OCI-M2 (cell line): Measurements from ENCODE around the gene HTD2.

Experiments
- DNase-seq: peaks from one replicate; lab custom pipeline; 2025; ENCODE audit not compliant: unreplicated experiment; lab: John Stamatoyannopoulos, UW

HTD2 gene

GRCh38 chr3:58291671-58292338 is 14.5 kb upstream of the HTD2 start:
- DNase-seq: no peak

- no peak for DNase-seq
Observed at GRCh38 chr3:58292866-58293265, 13.5 kb upstream of the HTD2 start.

DNA sequence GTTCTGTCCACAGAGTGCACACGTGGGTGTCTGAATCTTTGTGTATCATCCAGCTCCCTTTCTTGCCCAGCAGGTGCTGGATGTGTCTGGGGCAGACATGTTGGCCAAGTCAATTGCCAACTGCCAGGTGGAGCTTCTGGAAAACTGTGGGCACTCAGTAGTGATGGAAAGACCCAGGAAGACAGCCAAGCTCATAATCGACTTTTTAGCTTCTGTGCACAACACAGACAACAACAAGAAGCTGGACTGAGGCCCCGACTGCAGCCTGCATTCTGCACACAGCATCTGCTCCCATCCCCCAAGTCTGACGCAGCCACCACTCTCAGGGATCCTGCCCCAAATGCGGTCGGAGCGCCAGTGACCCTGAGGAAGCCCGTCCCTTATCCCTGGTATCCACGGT is 12.8 kb upstream of the HTD2 start:
- DNase-seq: no peak

- no peak for DNase-seq
Observed at GRCh38 chr3:58296269-58296668, 10.1 kb upstream of the HTD2 start.

DNA sequence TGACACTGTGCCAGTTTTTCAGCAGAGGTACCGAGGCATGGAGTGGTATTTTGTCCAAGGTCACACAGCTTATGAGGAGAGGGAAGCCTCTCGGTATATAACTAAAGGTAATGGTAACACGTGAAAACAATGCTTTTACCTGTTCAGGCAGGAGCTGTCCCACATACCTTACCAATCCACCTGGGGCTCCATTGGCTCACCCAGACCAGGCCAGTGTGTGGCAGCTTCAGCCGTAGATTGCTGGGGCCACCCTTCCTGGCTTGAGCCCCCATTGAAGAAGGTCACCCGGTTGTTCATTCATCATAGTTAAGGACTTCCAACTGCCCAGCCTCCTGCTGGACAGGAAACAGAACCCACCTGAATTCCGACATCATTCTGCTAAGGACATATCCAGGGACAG is 9.5 kb upstream of the HTD2 start:
- no peak for DNase-seq

DNA sequence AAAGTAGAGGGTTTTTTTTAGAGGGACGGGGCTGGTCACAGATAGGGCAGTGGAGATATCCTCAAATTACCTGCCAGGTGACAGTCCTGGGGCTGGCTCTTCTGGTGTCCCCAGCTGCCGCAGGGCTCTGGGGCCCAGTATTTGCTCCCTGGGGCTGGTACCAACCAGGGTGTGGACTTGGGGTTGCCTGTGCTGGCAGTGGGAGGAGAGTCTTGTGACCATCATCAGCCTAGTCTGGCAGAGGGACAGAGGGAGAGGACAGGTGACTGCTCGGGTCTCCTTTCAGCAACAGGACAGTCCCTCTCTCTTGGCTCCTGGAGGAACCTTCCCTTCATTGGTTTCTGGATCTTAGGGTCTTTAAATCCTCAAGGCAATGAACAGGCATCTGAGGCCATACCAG is 8.1 kb upstream of the HTD2 start:
- no peak for DNase-seq

DNA sequence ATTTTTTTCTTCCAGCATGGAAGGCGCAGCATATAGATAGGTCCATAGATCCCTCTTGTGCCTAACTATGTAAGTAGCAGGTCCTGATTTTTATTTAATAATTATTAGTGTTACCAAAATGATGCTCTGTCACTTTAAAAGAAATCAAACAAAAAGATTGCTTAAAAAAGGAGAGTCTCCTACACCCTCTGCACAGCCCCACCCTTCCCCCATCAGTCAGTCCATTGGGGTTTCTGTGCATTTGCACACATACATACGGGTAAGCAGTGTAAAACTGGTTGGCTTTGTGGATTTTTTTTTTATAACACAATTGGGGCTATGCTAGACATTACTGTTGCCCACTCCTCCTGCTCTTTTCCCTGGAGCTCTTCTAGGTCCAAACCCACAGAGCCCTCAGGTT is 7.2 kb upstream of the HTD2 start:
- no peak for DNase-seq

DNA sequence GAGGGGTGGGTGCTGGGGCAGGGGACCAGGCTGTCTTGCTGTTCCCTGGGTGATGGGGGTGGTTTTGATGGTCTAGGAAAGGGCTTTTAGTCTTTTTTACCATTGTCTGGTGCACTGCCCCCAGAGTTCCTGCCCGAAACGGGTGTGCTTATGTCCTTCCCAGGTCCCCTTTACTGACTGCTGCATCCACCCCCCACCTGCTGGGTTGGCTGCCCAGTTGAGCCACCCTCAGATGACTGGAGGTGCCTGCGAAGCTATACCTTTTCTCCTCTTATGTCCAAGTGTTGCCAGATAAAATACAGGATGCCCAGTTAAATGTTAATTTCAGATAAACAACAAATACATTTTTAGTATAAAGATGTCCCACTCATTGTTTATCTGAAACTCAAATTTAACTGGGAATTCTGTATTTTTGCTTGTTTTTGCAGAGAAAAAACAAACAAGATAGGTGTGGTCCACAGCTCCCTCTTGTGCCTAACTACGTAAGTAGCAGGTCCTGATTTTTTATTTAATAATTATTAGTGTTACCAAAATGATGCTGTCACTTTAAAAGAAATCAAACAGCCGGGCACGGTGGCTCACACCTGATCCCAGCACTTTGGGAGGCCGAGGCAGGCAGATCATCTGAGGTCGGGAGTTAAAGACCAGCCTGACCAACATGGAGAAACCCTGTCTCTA is 6.3 kb upstream of the HTD2 start:
- no peak for DNase-seq

- no peak for DNase-seq
Observed at GRCh38 chr3:58307639-58308215, 1.4 kb downstream of the HTD2 start.

GRCh38 chr3:58308728-58309127 is 2.4 kb downstream of the HTD2 start:
- no peak for DNase-seq

DNA sequence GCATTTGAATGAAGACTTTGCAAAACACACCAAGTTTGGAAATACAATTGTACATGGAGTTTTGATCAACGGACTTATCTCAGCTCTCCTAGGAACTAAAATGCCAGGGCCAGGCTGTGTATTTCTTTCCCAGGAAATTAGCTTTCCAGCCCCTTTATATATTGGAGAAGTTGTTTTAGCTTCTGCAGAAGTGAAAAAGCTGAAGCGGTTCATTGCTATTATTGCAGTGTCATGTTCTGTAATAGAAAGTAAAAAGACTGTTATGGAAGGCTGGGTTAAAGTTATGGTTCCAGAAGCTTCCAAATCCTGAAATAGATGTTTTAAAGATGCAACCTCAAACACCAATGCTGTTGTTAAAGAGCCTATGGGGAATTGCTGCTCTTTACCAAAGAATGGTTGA is 11.5 kb downstream of the HTD2 start:
- DNase-seq: no peak

GRCh38 chr3:58321791-58322190 is 15.5 kb downstream of the HTD2 start:
- DNase-seq: no peak

- no peak for DNase-seq
Observed at GRCh38 chr3:58322793-58323192, 16.5 kb downstream of the HTD2 start.

GRCh38 chr3:58323529-58324390 is 17.4 kb downstream of the HTD2 start:
- no peak for DNase-seq

DNA sequence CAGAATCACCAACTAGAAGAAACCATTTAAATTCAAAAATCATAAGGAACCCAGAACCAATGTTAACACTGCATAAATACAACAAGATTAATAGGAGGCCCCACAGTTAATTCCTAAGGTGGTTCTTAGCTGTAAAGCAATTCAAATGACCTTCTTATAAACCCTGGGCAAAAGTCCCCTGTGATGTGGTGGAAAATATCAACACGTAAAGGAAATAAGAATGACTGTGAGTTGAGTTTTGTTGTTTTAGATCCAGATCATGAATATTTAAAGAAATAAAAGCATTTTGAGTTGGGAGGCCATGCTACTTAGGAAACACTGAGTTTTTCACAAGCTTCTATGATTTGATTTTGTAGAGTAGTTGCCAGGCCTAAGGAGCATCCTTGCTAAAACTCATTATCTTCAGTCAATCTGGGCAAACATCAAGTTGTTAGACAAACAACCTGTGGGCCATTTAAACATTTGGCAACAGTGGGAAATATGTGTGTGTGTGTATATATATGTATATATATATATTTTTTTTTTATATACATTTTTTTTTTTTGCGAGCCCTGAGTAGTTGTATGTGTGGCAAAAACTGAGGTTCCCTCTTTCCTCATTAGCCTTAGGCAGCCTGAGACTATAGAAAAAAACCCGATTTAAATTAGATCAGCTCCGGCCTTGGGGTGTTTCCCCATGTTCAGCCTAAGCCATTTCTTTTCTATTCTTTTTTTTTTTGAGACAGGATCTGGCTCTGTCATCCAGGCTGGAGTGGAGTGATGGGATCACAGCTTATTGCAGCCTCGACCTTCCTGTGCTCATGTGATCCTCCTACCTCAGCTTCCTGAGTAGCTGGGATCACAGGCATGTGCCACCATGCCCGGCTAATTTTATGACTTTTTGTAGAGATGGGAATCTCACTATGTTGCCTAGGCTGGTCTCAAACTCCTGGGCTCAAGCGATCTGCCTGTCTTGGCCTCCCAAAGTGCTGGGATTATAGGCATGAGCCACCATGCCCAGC is 18.4 kb downstream of the HTD2 start:
- DNase-seq: no peak

- DNase-seq: no peak
Observed at GRCh38 chr3:58325525-58325992, 19.2 kb downstream of the HTD2 start.

DNA sequence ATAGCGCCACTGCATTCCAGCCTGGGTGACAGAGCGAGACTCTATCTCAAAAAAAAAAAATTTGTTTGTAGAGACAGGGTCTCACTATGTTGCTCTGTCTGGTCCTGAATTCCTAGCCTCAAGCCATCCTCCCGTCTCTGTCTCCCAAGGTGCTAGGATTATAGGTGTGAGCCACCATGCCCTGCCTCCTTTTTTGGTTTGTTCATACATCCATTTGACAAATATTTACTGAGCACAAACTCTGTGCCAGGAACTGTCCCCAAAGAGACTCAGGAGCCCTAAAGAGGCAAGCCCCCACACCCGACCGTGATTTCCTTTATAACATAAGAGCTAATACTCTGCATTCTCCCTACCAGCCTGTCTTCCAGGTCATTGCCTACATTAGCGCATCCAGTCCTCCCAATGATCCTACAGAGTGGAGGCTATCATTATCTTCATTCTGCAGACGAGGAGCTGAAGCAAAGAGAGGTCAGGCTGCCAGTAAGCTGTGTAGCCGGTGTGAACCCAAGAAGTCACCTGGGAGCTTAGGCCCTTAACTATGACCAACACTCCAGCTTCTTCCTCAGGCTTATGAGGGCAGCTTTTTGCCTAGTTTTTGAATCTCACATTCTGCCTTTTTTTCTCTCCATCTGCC is 20.1 kb downstream of the HTD2 start:
- DNase-seq: no peak

- DNase-seq: no peak
Observed at GRCh38 chr3:58329150-58329921, 23.0 kb downstream of the HTD2 start.

- DNase-seq: no peak
Observed at GRCh38 chr3:58329922-58330413, 23.6 kb downstream of the HTD2 start.
